ENCODE measurements around the gene PIGN. TPM values are rescaled to one million over a fixed set of nuclear protein-coding genes. Genes with fewer than 3 reads are reported as not detected.

The PIGN gene
- total RNA-seq, 1 experiment from 2014 or later = 30.9 TPM

DNA sequence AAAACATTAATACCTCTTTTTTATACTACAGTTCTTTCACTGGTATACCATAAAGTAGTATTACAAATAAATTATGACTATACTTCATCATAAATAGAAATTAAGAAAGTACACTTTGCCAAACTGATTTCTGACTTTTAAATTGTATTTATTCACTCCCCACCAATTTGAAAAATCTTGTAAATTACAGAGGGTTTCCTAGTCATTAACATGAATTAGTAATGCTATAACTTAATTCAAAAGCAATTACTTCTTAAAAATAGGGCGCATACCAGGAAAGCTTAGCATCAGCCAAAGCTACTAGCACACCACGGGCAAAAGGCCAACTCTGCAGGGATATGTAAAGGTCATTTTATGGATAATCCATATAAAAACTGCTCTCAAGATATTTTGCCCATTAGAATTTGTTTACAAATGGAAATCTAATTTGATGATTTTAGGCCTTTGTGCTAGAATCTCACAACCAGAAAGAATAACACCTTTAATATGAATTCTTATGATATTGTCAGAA is 142.3 kb downstream of the PIGN start:
- WGBS (ENCODE audit: extremely low coverage, insufficient read length, low lambda C conversion rate) = no CpG with 5 or more reads among the region's 2 CpGs
- Histone ChIP-seq H3K79me1 (ENCODE audit: insufficient read depth, low read depth, low read length, poor library complexity, severe bottlenecking) (no peaks in the 10 kb centered on the region), H2BK5ac (ENCODE audit: insufficient read length, low read length) (no peak overlapping the region)

More for the DNA sequence above, 142.3 kb downstream of the PIGN start:
- H3K23ac ChIP-seq (ENCODE audit: insufficient read length, low read depth, low read length) = no peak overlapping the region
- TF ChIP-seq, protein P1, sequence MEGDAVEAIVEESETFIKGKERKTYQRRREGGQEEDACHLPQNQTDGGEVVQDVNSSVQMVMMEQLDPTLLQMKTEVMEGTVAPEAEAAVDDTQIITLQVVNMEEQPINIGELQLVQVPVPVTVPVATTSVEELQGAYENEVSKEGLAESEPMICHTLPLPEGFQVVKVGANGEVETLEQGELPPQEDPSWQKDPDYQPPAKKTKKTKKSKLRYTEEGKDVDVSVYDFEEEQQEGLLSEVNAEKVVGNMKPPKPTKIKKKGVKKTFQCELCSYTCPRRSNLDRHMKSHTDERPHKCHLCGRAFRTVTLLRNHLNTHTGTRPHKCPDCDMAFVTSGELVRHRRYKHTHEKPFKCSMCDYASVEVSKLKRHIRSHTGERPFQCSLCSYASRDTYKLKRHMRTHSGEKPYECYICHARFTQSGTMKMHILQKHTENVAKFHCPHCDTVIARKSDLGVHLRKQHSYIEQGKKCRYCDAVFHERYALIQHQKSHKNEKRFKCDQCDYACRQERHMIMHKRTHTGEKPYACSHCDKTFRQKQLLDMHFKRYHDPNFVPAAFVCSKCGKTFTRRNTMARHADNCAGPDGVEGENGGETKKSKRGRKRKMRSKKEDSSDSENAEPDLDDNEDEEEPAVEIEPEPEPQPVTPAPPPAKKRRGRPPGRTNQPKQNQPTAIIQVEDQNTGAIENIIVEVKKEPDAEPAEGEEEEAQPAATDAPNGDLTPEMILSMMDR (conservative IDR thresholded peaks at IDR 0.05) = no peak
- no peak overlapping the region for H4K5ac ChIP-seq (ENCODE audit: insufficient read length, low read depth, low read length)
- Mint-ChIP-seq H3K27me3 (ENCODE audit: low read depth) (no peaks in the 10 kb centered on the region), H3K4me3 (no peak overlapping the region), H3K27ac (no peak overlapping the region), H3K36me3 (ENCODE audit: insufficient read depth in 1 of 3, low read depth in 3 of 3) (peaks cover 3 to 9% (median 6%) of the 10 kb centered on the region in 3 experiments; a peak in 4 of 7 replicates), H3K9me3 (peaks cover 3 to 9% of the 10 kb centered on the region in 2 experiments; a peak in 3 of 5 replicates), H3K4me1 (no peaks in the 10 kb centered on the region)
- H2BK20ac ChIP-seq (ENCODE audit: low read depth, low read length, poor library complexity, severe bottlenecking) = no peak overlapping the region
- H4K91ac ChIP-seq (ENCODE audit: insufficient read length, low read depth, low read length) = no peak overlapping the region
- H3T11ph ChIP-seq (ENCODE audit: low read length) = no peak overlapping the region
- no peaks in the 10 kb centered on the region for H3K23me2 ChIP-seq (ENCODE audit: insufficient read length, low read depth, low read length, poor library complexity, severe bottlenecking)
- no peaks in the 10 kb centered on the region for H4K20me1 ChIP-seq (ENCODE audit: control insufficient read depth, insufficient read depth, insufficient read length)
- H3K79me2 ChIP-seq (ENCODE audit: insufficient read depth, low read length) = no peaks in the 10 kb centered on the region
- no peak overlapping the region for H3K56ac ChIP-seq (ENCODE audit: insufficient read length, low read depth, low read length)
- no peak overlapping the region for H3K4ac ChIP-seq (ENCODE audit: low read depth, low read length)
- no peak for DNase-seq
- H2AFZ ChIP-seq (ENCODE audit: low read length) = no peak overlapping the region
- no peak overlapping the region for H3K27ac ChIP-seq (ENCODE audit: insufficient read length, low read depth, low read length)
- no peak overlapping the region for H2BK120ac ChIP-seq (ENCODE audit: low read depth, low read length, poor library complexity, severe bottlenecking)
- H3K4me2 ChIP-seq (ENCODE audit: insufficient read depth, insufficient read length, low read length) = no peak overlapping the region
- no peak overlapping the region for H3K9ac ChIP-seq (ENCODE audit: extremely low read depth, insufficient read length, low read length)
- no peaks in the 10 kb centered on the region for H3K27me3 ChIP-seq (ENCODE audit: insufficient read depth, low read length)
- no peaks in the 10 kb centered on the region for H3K4me1 ChIP-seq (ENCODE audit: insufficient read depth, low read length)
- H3K18ac ChIP-seq (ENCODE audit: insufficient read length, low read depth, low read length) = no peak overlapping the region
- H4K8ac ChIP-seq (replicated peaks; ENCODE audit: insufficient read length, low read depth, low read length) = no peak overlapping the region
- no peak overlapping the region for H2BK15ac ChIP-seq (ENCODE audit: low read depth, low read length)
- H3K14ac ChIP-seq (ENCODE audit: insufficient read depth, low read length) = no peak overlapping the region
- H2AK5ac ChIP-seq (ENCODE audit: insufficient read length, low read length) = no peak overlapping the region
- no peaks in the 10 kb centered on the region for H3K9me3 ChIP-seq (ENCODE audit: control insufficient read depth, low read depth, low read length)
- no peak overlapping the region for H2BK12ac ChIP-seq (ENCODE audit: insufficient read length, low read depth, low read length)

Measured in H9 (cell line).